Measurements from ENCODE around the gene ATOSA.

The ATOSA gene

DNA sequence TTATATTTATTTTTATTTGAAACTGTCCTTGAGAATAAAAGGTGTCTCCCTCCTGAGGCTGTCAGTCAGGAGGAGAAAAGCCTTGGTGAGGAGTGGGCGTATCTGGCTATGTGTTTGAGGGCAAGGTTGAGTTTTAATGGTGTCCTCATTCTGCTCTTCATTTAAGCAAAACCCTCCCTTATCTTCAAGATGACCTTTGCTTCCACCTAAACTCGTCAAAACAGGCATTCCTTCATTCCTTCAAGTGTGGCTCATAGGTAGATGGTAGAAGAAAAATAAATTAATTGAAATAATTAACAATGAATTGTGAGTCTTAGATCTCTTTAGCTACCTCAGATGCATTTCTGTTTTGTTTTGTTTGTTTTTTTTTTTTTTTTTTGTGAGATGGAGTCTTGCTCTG, 39.4 kb upstream of the ATOSA start:
- TF ChIP-seq, protein P1, sequence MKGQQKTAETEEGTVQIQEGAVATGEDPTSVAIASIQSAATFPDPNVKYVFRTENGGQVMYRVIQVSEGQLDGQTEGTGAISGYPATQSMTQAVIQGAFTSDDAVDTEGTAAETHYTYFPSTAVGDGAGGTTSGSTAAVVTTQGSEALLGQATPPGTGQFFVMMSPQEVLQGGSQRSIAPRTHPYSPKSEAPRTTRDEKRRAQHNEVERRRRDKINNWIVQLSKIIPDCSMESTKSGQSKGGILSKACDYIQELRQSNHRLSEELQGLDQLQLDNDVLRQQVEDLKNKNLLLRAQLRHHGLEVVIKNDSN (IDR thresholded peaks at IDR 0.05): no peak
- TF ChIP-seq TAF1 (IDR thresholded peaks at IDR 0.05; ENCODE audit: low read depth): no peak
- TF ChIP-seq CREB1 (IDR thresholded peaks at IDR 0.05; ENCODE audit: low read depth): no peak
- TF ChIP-seq NFIC (IDR thresholded peaks at IDR 0.05): no peak
- no peak for TF ChIP-seq CEBPB (IDR thresholded peaks at IDR 0.05)
- no peak for TF ChIP-seq FOXM1 (IDR thresholded peaks at IDR 0.05; ENCODE audit: borderline replicate concordance, low read depth)
- no peak for TF ChIP-seq ZBTB7A (IDR thresholded peaks at IDR 0.05; ENCODE audit: low read depth)
- no peak for TF ChIP-seq EP300 (IDR thresholded peaks at IDR 0.05; ENCODE audit: borderline replicate concordance)
- TF ChIP-seq, protein P2, sequence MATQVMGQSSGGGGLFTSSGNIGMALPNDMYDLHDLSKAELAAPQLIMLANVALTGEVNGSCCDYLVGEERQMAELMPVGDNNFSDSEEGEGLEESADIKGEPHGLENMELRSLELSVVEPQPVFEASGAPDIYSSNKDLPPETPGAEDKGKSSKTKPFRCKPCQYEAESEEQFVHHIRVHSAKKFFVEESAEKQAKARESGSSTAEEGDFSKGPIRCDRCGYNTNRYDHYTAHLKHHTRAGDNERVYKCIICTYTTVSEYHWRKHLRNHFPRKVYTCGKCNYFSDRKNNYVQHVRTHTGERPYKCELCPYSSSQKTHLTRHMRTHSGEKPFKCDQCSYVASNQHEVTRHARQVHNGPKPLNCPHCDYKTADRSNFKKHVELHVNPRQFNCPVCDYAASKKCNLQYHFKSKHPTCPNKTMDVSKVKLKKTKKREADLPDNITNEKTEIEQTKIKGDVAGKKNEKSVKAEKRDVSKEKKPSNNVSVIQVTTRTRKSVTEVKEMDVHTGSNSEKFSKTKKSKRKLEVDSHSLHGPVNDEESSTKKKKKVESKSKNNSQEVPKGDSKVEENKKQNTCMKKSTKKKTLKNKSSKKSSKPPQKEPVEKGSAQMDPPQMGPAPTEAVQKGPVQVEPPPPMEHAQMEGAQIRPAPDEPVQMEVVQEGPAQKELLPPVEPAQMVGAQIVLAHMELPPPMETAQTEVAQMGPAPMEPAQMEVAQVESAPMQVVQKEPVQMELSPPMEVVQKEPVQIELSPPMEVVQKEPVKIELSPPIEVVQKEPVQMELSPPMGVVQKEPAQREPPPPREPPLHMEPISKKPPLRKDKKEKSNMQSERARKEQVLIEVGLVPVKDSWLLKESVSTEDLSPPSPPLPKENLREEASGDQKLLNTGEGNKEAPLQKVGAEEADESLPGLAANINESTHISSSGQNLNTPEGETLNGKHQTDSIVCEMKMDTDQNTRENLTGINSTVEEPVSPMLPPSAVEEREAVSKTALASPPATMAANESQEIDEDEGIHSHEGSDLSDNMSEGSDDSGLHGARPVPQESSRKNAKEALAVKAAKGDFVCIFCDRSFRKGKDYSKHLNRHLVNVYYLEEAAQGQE (IDR thresholded peaks at IDR 0.05; ENCODE audit: low read depth): no peak
- TF ChIP-seq YY1 (IDR thresholded peaks at IDR 0.05; ENCODE audit: low read depth): no peak
- TF ChIP-seq TCF12 (IDR thresholded peaks at IDR 0.05; ENCODE audit: low read depth): no peak
- TF ChIP-seq RAD21 (IDR thresholded peaks at IDR 0.05; ENCODE audit: low read depth): no peak
- no peak for TF ChIP-seq TEAD4 (IDR thresholded peaks at IDR 0.05)
- TF ChIP-seq, protein P3, sequence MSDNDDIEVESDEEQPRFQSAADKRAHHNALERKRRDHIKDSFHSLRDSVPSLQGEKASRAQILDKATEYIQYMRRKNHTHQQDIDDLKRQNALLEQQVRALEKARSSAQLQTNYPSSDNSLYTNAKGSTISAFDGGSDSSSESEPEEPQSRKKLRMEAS (IDR thresholded peaks at IDR 0.05): no peak
- TF ChIP-seq EGR1 (IDR thresholded peaks at IDR 0.05): no peak

DNA sequence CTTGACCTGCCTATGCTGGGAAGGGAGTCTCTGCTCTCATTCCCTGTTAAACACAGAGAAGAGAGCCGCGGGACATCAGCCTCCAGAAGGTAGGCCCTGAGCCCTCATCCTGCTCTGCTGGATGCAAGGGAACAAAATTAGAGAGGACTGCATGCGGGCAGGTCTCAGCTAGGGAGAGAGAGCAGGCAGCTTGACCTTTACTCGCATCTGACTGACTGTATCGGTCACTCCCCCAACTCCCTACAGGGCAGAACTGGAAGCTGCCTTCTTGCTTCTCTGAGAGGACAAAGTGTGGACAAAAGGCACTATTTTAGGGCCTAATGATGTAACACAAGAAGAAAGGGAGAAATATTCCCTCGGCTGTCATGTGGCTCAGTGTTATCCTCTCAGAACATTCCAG, 38.7 kb upstream of the ATOSA start:
- TF ChIP-seq, protein P3 (IDR thresholded peaks at IDR 0.05): no peak
- TF ChIP-seq EP300 (IDR thresholded peaks at IDR 0.05; ENCODE audit: borderline replicate concordance): no peak
- no peak for TF ChIP-seq CEBPB (IDR thresholded peaks at IDR 0.05)
- no peak for TF ChIP-seq YY1 (IDR thresholded peaks at IDR 0.05; ENCODE audit: low read depth)
- no peak for TF ChIP-seq RAD21 (IDR thresholded peaks at IDR 0.05; ENCODE audit: low read depth)
- TF ChIP-seq NFIC (IDR thresholded peaks at IDR 0.05): no peak

DNA sequence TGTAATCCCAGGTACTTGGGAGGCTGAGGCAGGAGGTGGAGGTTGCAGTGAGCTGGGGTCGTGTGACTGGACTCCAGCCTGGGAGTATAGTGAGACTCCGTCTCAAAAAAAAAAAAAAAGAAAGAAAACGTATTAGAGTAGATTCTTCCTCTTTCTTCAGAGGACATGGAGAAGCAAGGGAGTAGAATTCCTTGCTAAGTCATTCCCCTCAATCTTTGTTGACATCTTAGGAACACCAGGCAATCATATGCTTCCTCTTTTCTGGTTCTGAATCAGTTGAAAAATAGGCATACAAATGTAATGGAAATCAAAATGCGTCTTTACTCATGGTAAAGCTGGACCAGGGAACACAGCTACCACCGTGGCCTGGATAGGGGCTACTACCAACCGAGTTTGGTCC, 38.3 kb upstream of the ATOSA start:
- TF ChIP-seq EP300 (IDR thresholded peaks at IDR 0.05; ENCODE audit: borderline replicate concordance) (no peak), ZBTB7A (IDR thresholded peaks at IDR 0.05; ENCODE audit: low read depth) (no peak), TAF1 (IDR thresholded peaks at IDR 0.05; ENCODE audit: low read depth) (no peak)

DNA sequence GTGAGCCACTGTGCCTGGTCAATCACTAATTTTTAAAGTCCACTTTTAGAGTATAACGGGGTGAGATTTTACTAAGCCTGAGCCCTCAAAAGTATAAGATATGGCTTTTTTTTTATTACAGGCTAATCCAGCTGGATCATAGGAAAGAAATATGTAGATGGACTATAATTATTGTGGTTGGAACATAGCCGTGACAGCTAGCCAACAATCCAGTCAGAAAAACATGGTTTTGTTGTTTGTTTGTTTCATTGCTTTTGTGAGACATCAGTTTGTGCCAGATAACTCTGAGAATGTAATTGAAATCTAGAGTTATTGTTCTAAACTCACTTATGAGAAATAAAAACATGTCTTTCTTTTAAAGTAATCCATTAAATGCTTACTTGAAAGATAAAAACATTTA, 37.3 kb upstream of the ATOSA start:
- no peak for TF ChIP-seq NFIC (IDR thresholded peaks at IDR 0.05)
- TF ChIP-seq EGR1 (IDR thresholded peaks at IDR 0.05): no peak
- no peak for TF ChIP-seq CREB1 (IDR thresholded peaks at IDR 0.05; ENCODE audit: low read depth)
- TF ChIP-seq, protein P1 (IDR thresholded peaks at IDR 0.05): no peak
- TF ChIP-seq TEAD4 (IDR thresholded peaks at IDR 0.05): no peak
- TF ChIP-seq, protein P3 (IDR thresholded peaks at IDR 0.05): no peak
- no peak for TF ChIP-seq TAF1 (IDR thresholded peaks at IDR 0.05; ENCODE audit: low read depth)
- TF ChIP-seq TCF12 (IDR thresholded peaks at IDR 0.05; ENCODE audit: low read depth): no peak
- TF ChIP-seq ZBTB7A (IDR thresholded peaks at IDR 0.05; ENCODE audit: low read depth): no peak
- TF ChIP-seq, protein P2 (IDR thresholded peaks at IDR 0.05; ENCODE audit: low read depth): no peak

DNA sequence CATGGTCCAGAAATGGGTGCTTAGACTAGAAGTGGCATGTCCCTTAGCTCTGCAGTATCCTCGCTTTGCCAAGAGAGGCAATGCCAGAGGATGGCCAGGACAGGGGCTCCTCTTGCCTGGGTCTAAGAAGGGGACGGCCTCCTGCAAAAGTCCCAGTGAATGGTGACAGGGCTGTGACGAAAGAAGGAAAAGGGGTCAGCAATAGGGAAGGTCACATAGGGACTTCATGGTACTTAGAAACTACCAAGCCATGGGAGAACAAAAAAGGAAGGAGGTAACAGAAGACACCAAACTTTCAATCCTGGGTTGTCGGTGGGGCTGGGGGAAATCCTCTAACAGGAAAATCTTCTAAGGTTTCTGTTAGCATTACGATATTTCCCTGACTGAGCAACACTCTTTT, 36.2 kb upstream of the ATOSA start:
- TF ChIP-seq, protein P1 (IDR thresholded peaks at IDR 0.05): no peak
- TF ChIP-seq, protein P3 (IDR thresholded peaks at IDR 0.05): no peak
- TF ChIP-seq CEBPB (IDR thresholded peaks at IDR 0.05): no peak
- TF ChIP-seq TAF1 (IDR thresholded peaks at IDR 0.05; ENCODE audit: low read depth): no peak
- TF ChIP-seq NFIC (IDR thresholded peaks at IDR 0.05): no peak
- TF ChIP-seq TCF12 (IDR thresholded peaks at IDR 0.05; ENCODE audit: low read depth): no peak
- TF ChIP-seq FOXM1 (IDR thresholded peaks at IDR 0.05; ENCODE audit: borderline replicate concordance, low read depth): no peak
- no peak for TF ChIP-seq ZBTB7A (IDR thresholded peaks at IDR 0.05; ENCODE audit: low read depth)
- TF ChIP-seq, protein P2 (IDR thresholded peaks at IDR 0.05; ENCODE audit: low read depth): no peak
- no peak for TF ChIP-seq YY1 (IDR thresholded peaks at IDR 0.05; ENCODE audit: low read depth)
- TF ChIP-seq EP300 (IDR thresholded peaks at IDR 0.05; ENCODE audit: borderline replicate concordance): no peak
- no peak for TF ChIP-seq RAD21 (IDR thresholded peaks at IDR 0.05; ENCODE audit: low read depth)
- no peak for TF ChIP-seq CREB1 (IDR thresholded peaks at IDR 0.05; ENCODE audit: low read depth)
- TF ChIP-seq EGR1 (IDR thresholded peaks at IDR 0.05): no peak
- TF ChIP-seq TEAD4 (IDR thresholded peaks at IDR 0.05): no peak
